PC-3 (cell line): Measurements from ENCODE around the gene PTPN20. TPM values are rescaled to one million over a fixed set of nuclear protein-coding genes. Genes with fewer than 3 reads are reported as not detected.

Experiments
- ATAC-seq: fragments of 200-7000 bp; cut with Tn5 transposase; 2 replicates; pipeline ENCODE4 v1.9.1; 2020; ENCODE audit warnings: mild to moderate bottlenecking, moderate library complexity
- BruUV-seq: library from RNA; stranded (reverse); fragments of 400-500 nt; replicated peaks from 2 replicates; lab custom pipeline; 2021; lab: Mats Ljungman, UMichigan
- CTCF ChIA-PET: fragments of 300-600 bp; sonication (Branson Sonifier 250); formaldehyde crosslinking; loops from one replicate; lab custom pipeline; 2022; ENCODE audit warnings: antibody characterized with exemption; lab: Charles Lee
- POLR2A ChIA-PET: fragments of 300-600 bp; sonication (Branson Sonifier 250); formaldehyde crosslinking; loops from one replicate; lab custom pipeline; 2022; ENCODE audit warnings: antibody characterized with exemption; ENCODE audit not compliant: unreplicated experiment; lab: Charles Lee
- DNase-seq: peaks from one replicate; pipeline ENCODE4 v3.0.0-alpha.2; 2015
- H2AFZ ChIP-seq: fragments of 300-600 bp; sonication (generic); 2 replicates; pipeline ENCODE4 v1.6.0; 2016; ENCODE audit warnings: antibody characterized with exemption, low read length
- H3F3A ChIP-seq: fragments of 300-600 bp; sonication (generic); one replicate; pipeline ENCODE4 v1.6.0; 2017; ENCODE audit warnings: antibody characterized with exemption, low read length, control low read depth, mild to moderate bottlenecking; ENCODE audit not compliant: unreplicated experiment
- H3K27ac ChIP-seq: fragments of 300-600 bp; sonication (generic); 2 replicates; pipeline ENCODE4 v1.5.1; 2016; ENCODE audit warnings: mild to moderate bottlenecking, low read length
- H3K27me3 ChIP-seq: fragments of 300-600 bp; sonication (generic); 2 replicates; pipeline ENCODE4 v1.6.1; 2016; ENCODE audit warnings: low read length, mixed read lengths
- H3K36me3 ChIP-seq: fragments of 300-600 bp; sonication (generic); 2 replicates; pipeline ENCODE4 v1.6.1; 2016; ENCODE audit warnings: low read depth, mixed run types, low read length, mixed read lengths
- H3K4me1 ChIP-seq: fragments of 300-600 bp; sonication (generic); 2 replicates; pipeline ENCODE4 v1.5.1; 2016; ENCODE audit warnings: low read length; ENCODE audit not compliant: insufficient read depth
- H3K4me2 ChIP-seq: fragments of 300-600 bp; sonication (generic); 2 replicates; pipeline ENCODE4 v1.6.0; 2016; ENCODE audit warnings: low read length
- H3K4me3 ChIP-seq: fragments of 300-600 bp; sonication (generic); 2 replicates; pipeline ENCODE4 v1.5.1; 2016; ENCODE audit warnings: mild to moderate bottlenecking, low read length, mixed read lengths
- H3K79me2 ChIP-seq: fragments of 300-600 bp; sonication (generic); 2 replicates; pipeline ENCODE4 v1.6.1; 2017; ENCODE audit warnings: low read length, mixed read lengths
- H3K9ac ChIP-seq: fragments of 300-600 bp; sonication (generic); 2 replicates; pipeline ENCODE4 v1.6.0; 2016; ENCODE audit warnings: mild to moderate bottlenecking, low read length
- H3K9me2 ChIP-seq: fragments of 300-600 bp; sonication (generic); replicated peaks from 2 replicates; pipeline ENCODE4 v1.6.1; 2016; ENCODE audit warnings: mixed run types, low read length, mixed read lengths
- H3K9me3 ChIP-seq: fragments of 300-600 bp; sonication (generic); 2 replicates; pipeline ENCODE4 v1.6.1; 2016; ENCODE audit warnings: low read length, mixed read lengths
- H4K20me1 ChIP-seq: fragments of 300-600 bp; sonication (generic); 2 replicates; pipeline ENCODE4 v1.6.1; 2016; ENCODE audit warnings: low read length, mixed read lengths
- CTCF ChIP-seq: fragments of 300-600 bp; sonication (generic); conservative IDR thresholded peaks from 2 replicates; pipeline ENCODE4 v1.5.1; 2017; ENCODE audit warnings: antibody characterized with exemption, low read depth, mild to moderate bottlenecking, low read length
- EZH2 ChIP-seq: fragments of 300-600 bp; sonication (generic); IDR thresholded peaks from one replicate; pipeline ENCODE4 v1.6.1; 2017; ENCODE audit warnings: antibody characterized with exemption, mild to moderate bottlenecking, low read length; ENCODE audit not compliant: unreplicated experiment
- EZH2phosphoT487 ChIP-seq: fragments of 300-600 bp; sonication (generic); IDR thresholded peaks from 2 replicates; pipeline ENCODE4 v1.6.1; 2018; ENCODE audit warnings: mild to moderate bottlenecking, antibody characterized with exemption, low read length, borderline replicate concordance
- intact Hi-C: fragments of 100-400 bp; cut with micrococcal nuclease; formaldehyde crosslinking; loops from 2 replicates; pipeline ENCODE4 v1.9.0; 2023
- total RNA-seq: library from RNA; depleted of rRNA; stranded (reverse); fragments of >200 nt; gene quantifications from 2 replicates; pipeline ENCODE4 v1.2.3, GENCODE V29; 2014

Gene PTPN20
- total RNA-seq, 1 experiment from 2014 or later = 3.6 TPM

- Histone ChIP-seq H3F3A (no peaks in the 10 kb centered on the region), H3K27me3 (no peaks in the 10 kb centered on the region), H3K36me3 (no peaks in the 10 kb centered on the region), H3K27ac (no peak overlapping the region), H3K4me3 (no peak overlapping the region), H3K9me3 (no peaks in the 10 kb centered on the region), H3K4me2 (no peak overlapping the region), H3K9ac (no peak overlapping the region), H3K9me2 (no peaks in the 10 kb centered on the region), H3K4me1 (no peaks in the 10 kb centered on the region), H4K20me1 (no peaks in the 10 kb centered on the region), H2AFZ (no peak overlapping the region), H3K79me2 (no peaks in the 10 kb centered on the region)
- ChIA-PET POLR2A (no interaction called here), CTCF (interaction anchor here (2.1 kb wide), 1 partner anchor 262 kb away, joined by 11 read pairs; no protein-coding TSS in a partner anchor)
- no peak for DNase-seq
- intact Hi-C loops = no loop called here
- ATAC-seq = no peak
- no TSS peak for BruUV-seq
- TF ChIP-seq EZH2phosphoT487 = no peak
- no peak for TF ChIP-seq EZH2
- TF ChIP-seq CTCF = no peak
Measured at GRCh38 chr10:47049056-47049851, 138.0 kb downstream of the PTPN20 start.

DNA sequence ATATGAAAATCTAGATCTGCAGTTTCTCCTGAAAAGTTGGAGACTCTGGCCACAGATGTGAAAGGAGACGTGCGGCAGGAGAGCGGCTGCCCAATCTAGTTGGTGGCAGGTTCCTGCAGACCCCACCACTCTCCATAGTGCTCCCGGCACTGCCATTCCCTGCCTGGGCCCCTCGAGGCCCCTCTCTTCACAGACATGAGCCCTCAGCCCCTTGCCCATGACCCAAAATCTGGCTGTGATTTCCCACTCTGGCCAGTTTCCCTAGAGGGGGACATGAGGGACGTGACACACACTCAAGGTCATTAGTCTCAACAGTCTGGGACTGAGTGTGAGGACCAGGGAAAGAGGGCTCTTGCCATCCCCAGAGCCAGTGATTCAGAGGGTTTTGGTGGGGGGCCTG is 138.7 kb downstream of the PTPN20 start:
- H3K4me3 ChIP-seq = no peak overlapping the region
- no peaks in the 10 kb centered on the region for H3K36me3 ChIP-seq
- ATAC-seq (no peak), DNase-seq (no peak)
- H3K27me3 ChIP-seq = no peaks in the 10 kb centered on the region
- no peak overlapping the region for H3K9ac ChIP-seq
- no peaks in the 10 kb centered on the region for H3K4me1 ChIP-seq
- H3K79me2 ChIP-seq = no peaks in the 10 kb centered on the region
- TF ChIP-seq CTCF = no peak
- TF ChIP-seq EZH2 = no peak
- TF ChIP-seq EZH2phosphoT487 = no peak
- POLR2A ChIA-PET = no interaction called here
- CTCF ChIA-PET = no interaction called here
- intact Hi-C loops = no loop called here
- H3K4me2 ChIP-seq = no peak overlapping the region
- H3K9me2 ChIP-seq = no peaks in the 10 kb centered on the region
- no peaks in the 10 kb centered on the region for H3K9me3 ChIP-seq
- no peaks in the 10 kb centered on the region for H3F3A ChIP-seq
- no peak overlapping the region for H2AFZ ChIP-seq
- no TSS peak for BruUV-seq
- no peak overlapping the region for H3K27ac ChIP-seq
- no peaks in the 10 kb centered on the region for H4K20me1 ChIP-seq
